ENCODE results near the gene OGFOD3.
"Not testable (repeated sequence)": the region's sequence is repeated elsewhere in the genome, so short reads cannot be mapped to it uniquely, and the experiment has no call there.

The OGFOD3 gene, protein sequence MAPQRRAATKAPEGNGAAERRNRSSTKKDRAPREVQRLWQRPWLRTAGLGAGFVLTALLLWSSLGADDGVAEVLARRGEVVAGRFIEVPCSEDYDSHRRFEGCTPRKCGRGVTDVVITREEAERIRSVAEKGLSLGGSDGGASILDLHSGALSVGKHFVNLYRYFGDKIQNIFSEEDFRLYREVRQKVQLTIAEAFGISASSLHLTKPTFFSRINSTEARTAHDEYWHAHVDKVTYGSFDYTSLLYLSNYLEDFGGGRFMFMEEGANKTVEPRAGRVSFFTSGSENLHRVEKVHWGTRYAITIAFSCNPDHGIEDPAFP

DNA sequence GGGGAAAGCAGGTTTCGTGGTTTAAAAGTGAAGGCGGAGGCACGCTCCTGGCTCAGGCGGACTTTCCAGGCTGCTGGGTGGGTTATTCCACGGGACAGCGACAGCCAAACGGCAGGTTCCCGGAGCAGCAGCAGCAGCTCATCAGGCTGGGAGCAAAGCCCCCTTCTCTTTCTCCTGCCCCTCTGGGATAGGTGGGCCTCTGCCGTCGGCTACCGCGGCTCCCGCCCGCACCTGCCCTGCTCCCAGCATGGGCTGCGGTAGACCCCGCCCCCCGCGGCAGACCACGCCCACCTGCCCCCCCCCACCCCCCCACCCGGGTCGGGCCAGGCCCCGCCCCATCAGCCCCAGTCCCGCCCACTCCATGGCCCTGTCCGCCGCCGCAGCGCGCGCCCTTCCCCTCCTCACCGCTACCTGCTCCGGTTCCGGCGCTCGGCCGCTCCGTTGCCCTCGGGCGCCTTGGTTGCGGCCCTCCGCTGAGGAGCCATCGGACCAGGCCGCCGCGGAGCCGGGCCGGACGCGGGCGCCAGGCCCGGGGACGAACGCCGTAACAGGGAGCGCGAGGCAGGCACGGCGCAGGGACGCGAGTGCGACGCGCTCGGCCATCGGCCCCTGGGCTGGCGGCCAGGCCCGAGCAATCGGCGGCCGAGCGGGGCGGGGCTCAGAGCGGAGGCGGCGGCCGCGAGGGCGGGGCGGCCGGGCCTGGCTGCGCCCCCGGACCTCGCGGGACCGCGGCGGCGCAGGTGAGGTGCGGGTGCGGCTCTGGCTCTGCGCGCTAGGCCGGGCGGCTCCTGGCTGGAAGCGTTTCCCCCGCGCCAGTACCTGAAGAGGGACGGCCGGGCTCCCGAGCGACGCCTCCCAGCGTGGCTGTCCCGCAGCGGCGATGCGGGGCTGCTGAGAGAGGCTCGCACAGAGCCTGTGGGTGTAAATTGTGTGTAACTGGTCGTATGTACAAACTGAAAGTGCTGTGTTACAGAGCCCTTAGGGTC lies at the start of gene OGFOD3, which contains the start of gene HEXD:
TSS of gene OGFOD3 (minus strand) at position 586 of the 986 bp plus-strand sequence. CDS start at position 485, 101 bp downstream.
TSS of gene HEXD (plus strand) at position 347 of the 986 bp plus-strand sequence. CDS start 1,453 bp downstream, outside the sequence.
- DNase-seq = peak; percentile 83

DNA sequence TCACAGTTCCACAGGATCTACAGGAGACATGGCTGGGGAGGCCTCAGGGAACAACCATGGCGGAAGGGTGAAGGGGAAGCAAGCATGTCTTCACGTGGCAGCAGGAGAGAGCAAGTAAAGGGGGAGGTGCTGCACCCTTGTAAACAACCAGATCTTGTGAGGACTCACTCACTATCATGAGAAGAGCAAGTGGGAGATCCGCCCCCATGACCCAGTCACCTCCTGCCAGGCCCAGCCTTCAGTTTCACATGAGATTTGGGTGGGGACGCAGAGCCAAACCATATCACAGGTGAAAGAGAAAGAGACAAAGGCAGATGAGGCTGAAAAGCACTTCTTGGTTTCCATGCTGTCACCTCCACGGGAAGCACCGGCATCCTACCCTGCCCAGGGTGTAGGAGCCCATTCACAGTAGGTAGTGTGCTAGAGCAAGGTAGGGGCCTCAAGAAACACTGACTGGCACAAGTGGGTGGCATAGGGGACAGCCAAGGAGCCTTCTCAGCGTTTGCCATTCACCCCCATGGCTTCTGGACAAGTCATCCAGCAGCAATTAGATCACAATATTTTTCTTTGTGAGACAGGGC lies 46.7 kb upstream of the OGFOD3 start:
- peak; percentile 59 for DNase-seq

DNA sequence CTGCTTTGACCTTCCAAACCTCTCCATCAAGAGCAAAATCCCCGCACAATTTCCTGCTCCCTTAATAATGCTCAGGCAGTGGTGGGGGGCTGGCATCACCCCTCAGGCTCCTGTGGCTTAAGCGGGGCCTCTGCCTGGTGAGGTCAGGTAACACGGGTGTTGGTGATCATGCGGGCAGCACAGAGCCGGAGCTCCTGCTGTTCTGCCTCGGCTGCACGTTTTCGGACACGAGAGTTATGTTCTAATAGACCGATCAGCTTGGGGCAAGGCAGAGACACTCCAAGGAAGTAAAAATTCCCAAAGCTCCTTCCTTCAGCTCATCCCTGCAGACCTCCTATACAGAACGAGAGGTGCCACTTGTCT lies 46.2 kb upstream of the OGFOD3 start:
- no peak for DNase-seq

DNA sequence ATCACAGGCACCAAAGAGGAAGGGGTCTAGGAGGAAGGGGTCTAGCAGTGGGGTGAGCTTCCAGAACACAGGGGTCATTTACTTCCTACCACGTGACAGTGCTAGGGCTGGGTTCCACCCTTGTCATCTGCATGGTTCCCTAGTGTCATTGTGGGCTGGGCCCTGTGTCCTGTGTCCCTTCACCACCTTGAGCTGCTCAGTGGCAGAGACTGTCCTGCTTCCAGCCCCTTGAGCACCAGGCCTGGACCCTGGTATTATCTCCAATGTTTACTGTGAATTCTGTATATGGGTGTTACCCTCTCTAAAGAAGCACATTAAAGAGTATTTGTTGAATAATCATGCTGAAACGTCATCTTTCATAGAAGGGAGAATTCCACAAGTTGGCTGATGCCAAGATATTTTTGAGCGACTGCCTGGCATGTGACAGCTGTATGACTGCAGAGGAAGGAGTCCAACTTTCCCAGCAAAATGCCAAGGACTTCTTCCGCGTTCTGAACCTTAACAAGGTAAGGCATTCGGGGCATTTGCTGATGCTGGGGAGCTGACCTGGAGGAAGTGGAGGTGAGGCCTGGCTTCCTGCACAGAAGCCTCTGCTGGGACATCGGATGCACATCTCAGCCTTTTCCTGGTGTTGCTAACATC lies 45.7 kb upstream of the OGFOD3 start:
- no peak for DNase-seq

DNA sequence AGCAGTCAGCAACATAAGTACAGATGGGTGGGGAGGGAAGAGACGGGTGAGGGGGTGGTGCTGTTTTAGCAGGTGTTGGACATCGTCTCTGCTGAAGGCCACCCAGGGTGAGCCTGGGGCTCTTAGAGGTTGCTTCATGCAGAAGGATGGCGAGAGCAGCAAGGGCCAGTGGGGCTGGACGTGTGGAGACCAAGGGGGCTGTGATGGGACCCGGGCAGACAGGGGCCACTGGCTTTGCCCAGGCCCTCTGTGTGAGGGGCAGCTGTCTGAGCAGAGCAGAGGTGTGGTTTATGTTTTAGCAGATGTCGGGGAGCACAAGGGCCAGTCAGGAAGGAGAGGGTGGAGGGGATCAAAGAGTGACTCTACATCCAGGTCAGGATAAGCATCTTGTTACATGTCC lies 45.0 kb upstream of the OGFOD3 start:
- DNase-seq = no peak

DNA sequence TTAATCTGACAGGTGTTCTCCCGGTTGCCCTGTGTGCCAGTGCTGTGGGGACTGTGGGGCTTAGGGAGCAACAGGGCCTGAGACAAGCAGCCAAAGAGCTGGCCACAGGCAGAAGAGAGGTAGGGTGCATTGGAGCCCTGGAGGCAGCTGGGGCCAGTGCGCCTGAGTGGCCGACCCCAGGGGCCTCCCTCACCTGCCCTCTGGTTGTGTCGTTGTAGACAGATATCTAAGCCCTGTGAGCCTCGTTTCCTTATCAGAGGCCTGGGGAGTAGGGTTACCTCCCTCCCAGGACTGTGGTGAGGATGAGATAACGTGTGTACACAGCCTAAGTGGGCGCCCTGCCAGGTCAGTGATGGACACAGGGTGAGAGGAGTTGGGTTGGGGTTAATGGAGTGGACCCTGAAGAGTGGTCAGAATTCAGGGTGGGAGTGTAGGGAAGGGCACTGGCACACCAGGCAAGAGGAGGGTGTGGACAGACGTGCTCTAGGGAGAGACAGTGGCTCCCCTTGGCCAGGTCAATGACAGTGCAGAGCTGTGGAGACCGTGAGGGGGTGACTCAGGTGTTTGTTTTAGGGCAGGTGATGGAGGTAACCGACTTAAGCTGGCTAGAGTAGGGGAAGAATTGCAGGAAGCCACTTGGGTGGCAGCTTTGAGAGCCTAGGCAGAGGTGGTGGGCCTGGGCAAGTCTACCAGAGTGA lies 43.6 kb upstream of the OGFOD3 start:
- peak; percentile 96 for DNase-seq

DNA sequence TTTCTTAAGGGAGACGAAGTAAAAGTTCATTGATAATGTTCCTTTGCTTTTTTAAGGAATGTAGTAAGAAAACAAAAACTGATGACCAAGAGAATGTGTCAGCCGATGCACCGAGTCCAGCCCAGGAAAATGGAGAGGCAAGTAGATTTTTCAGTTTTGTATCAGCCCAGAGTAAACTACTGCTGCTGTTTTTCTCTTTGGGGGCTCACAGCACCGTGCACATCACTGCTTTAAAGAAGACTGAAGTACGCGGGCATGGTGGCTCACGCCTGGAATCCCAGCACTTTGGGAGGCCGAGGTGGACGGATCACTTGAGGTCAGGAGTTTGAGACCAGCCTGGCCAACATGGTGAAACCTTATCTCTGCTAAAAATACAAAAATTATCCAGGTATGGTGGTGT lies 41.5 kb upstream of the OGFOD3 start:
- not testable (repeated sequence) for DNase-seq

DNA sequence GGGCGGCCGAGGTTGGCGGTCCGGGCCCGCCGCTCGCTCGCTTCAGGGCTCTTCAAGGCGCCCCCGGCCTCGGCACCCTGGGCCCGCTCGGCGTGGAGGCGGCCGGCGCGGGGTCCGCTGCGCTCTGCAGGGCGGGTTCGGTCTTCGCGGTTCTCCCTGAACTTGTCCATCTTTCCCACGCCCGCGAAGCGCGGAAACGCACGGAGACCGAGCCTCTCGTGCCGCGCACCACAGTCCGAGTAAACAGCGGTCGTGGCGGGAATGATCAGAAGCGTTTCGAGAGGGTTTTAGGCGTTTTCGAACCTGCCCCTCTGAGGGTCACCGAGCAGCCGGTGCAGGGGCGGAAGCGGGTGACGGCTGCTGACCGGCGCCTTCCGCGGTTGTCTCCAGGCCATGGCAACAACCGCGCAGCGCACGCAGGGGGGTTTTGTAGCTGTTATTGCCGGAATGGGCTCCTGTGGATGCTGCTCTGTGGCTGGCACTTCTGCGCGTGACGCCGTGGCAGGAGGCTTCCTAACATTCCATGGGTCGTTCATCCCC lies 40.6 kb upstream of the OGFOD3 start:
- DNase-seq = peak; percentile 18

DNA sequence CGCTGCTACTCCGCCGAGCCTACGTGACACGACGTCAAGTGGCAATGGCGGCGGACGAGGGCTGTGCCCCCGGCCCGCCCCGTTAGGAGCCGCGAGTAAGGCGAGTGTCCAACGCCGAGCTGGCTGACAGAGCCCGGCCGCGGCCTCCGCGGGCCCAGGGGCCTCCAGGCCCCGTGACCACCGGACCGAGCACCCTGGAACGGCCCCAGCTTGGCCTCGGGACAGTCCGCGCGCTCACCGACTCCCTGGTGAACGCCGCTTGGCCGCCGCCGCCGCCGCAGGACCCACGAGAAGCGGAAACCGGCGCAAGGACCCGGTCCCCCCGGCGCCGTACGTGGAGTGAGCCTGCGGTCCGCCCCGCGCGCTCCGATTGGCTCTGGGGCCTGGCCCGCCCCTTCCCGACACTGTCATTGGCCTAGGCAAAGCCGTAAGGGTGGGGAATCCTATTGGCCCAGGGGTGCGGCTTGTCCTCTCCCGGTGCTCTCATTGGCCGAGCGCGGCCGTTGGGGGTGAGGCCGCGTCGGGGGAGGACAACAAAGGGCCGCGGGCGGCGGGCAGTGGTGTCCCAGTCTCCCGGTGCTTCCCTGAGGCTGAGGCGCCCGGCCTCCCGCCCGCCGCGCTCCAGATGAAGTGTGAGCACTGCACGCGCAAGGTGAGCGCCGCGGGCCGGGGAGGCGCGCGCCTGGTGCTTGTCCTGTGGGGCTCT lies 39.9 kb upstream of the OGFOD3 start, which contains the start of gene NARF:
TSS of gene NARF (plus strand) at position 563 of the 706 bp plus-strand sequence. CDS start at position 626, 63 bp downstream.
- DNase-seq = peak; percentile 99

DNA sequence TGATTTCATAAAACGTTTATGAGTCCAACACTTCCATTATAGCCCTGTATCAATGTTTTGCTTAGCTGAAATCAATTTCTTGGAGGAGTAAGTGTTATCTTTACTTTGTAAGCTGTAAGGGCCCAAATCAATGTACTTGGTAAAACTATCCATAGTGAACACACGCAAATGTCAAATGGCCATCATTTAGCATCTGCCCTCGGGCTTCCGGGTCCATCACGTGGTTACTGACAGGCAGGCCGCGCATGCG lies 39.5 kb upstream of the OGFOD3 start:
- DNase-seq = peak; percentile 96

DNA sequence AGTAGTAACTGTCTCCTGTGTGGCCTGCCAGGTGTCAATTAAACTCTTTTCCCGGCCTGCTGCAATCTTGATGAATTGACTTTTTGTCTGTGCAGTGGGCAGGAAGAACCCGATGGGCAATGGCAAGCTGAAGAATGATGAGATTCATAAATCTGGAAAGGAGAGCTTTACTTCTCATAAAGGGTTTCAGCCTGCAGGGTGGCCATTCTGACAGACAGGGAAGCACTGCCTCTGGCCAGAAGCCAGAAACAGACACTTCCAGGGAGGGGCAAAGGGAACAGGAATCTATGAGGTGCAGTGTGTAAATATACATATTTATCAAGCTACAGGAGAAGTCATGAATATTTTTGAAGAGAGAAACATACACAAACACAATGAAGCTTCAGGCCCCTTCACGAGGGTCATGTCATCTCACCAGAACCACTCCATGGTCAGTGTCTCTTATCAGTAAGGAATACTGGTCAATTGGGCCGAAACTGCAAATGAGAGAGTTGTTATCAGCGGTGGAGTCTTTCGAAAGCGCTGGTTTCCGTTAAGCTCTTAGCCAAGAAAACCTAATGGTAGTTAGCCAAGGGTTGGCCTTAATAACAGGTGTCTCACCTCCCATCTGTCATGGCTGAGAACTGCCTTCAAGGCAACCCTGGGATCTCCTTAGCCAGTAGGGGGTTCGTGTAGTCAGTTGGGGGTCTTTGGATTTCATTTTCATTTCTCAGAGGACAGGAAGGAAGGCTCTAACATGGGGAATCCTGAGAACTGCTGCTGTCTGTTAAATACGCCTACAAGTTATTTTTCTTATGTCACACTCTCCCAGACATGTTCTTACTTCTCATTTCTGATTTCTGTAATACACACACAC lies 38.9 kb upstream of the OGFOD3 start:
- DNase-seq = peak; percentile 45

DNA sequence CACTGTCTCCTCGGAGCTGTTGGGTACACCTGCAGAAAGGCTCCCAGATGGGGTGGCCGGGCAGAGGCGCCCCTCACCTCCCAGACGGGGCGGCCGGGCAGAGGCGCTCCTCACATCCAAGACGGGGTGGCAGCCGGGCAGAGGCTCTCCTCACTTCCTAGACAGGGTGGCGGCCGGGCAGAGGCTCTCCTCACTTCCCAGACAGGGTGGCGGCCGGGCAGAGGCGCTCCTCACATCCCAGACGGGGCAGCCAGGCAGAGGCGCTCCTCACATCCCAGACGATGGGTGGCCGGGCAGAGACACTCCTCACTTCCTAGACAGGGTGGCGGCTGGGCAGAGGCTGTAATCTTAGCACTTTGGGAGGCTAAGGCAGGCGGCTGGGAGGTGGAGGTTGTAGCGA lies 35.3 kb upstream of the OGFOD3 start:
- not testable (repeated sequence) for DNase-seq

DNA sequence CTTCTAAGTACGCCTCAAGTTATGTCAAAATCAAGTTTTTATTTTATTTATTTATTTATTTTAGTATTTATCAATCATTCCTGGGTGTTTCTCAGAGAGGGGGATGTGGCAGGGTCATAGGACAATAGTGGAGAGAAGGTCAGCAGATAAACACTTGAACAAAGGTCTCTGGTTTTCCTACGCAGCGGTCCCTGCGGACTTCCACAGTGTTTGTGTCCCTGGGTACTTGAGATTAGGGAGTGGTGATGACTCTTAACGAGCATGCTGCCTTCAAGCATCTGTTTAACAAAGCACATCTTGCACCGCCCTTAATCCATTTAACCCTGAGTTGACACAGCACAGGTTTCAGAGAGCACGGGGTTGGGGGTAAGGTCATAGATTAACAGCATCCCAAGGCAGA lies 34.8 kb upstream of the OGFOD3 start:
- not testable (repeated sequence) for DNase-seq

DNA sequence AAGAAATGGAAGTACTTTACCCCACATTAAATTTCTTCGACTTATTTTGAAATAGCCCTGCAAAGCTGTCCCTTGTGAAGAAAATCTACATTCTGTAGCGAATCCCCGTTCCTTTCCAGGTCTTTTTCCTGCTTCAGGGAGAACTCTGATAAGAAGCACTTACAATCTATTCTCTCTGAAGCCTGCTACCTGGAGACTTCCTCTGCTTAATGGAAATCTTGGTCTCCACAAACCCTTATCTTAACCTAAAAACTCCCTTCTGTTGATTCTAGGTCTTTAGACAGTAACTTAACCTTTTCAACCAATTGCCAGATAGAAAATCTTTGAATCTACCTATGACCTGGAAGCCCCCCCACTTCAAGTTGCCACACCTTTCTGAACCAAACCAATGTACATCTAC lies 33.8 kb upstream of the OGFOD3 start:
- no peak for DNase-seq

DNA sequence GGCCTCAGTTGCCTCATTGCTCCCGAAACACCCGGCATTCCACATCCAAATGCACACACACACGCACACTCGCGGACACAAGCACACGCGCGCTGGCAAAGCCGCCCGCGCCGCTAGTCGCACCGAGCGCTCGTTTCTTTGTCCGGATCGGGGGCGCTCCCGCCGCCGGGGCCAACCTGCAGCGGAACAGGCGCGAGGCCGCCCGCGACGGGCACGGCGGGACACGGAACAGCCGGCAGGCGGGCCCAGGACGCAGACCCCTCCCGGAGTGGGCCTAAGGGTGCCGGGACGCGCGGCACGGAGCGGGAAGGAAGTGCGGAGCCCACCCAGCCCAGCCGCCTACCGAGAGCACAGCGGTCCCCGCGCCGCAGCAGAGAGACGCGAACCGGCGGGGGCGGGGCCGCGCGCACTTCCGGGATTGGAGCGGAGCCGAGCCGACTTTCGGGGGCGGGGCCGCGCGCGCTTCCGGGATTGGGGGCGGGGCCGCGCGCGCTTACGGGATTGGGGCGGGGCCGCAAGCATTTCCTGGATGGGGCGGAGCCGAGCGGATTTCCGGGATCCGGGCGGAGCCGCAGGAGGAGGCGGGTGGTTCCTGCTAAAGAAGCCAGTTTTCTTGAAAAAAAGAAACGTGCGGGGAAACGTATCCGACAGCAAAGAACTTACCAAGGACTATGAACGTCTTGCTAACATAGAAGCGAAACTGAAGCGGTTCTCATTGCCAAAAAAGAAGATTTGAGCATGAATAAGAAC lies 32.1 kb upstream of the OGFOD3 start, which contains the start of gene CYBC1:
TSS of gene CYBC1 (minus strand) at position 396 of the 750 bp plus-strand sequence. CDS start 1,498 bp downstream, outside the sequence.
- DNase-seq = peak; percentile 92

DNA sequence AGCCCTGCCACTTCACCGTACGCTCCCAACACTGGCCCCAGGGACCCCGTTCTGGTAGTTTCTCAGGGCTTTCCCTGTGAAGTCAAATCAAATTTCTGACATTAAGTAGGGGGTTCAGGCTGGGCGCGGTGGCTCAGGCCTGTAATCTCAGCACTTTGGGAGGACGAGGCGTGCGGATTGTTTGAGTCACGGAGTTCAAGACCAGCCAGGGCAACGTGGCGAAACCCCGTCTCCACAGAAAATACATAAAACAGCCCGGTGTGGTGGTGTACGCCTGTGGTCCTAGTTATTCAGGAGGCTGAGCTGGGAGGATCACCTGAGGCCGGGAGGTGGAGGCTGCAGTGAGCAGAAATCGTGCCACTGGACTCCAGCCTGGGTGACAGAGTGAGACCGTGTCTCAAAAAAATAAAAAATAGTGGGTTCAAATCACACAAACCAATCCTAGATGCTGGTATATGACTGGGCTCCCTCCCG lies 31.5 kb upstream of the OGFOD3 start:
- peak; percentile 29 for DNase-seq

DNA sequence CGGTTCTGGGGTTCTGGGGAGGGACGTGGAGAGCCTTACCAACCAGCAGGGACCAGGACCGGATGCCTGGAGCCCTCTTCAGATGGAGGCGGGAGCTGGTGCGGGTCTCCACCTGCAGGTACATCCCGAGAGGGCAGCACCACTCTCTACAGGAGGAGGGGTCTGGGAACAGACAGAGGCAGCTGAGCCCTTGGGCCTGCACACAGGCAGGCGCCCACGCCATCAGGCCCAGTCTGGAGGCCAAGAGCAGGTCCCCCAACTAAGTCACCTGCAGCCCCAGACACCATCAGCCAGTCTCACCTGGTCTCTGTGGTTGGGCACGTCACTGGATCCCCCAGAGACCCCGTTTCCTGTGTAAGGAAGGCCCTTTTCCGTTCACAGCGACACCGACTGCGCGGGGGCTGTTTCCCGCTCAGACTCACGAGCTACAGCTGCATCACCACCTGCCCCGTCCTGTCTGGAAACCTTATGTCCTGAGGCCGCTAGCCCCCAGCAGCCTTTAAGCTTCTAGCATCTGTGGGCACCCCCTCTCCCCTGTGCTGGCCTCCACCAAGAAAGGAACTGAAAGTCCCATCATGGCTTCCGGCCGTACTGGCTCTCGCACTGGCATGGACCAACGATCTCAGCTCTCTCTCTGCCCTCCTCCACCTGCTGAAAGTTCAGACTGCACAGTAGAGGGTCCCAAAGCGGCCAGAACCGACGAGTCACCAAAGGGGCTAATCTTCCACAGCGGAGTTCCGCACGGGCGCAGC lies 30.9 kb upstream of the OGFOD3 start:
- peak; percentile 12 for DNase-seq

DNA sequence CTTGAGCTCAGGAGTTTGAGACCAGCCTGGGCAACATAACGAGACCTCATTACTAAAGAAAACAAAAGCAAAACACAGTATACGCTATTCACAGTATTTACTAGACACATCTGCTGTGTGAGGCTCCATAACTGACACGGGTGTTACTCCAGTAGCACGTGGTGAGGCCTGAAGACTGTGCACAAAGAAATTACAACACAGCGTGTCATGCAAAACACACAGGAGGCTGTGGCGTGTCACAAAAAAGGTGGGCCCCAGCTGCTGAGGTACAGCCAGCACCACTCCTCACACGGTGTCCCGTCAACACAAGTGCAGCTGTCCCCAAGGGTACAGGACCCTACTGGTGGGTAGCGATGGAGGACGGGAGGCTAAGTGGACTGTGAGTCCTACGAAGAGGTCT lies 29.5 kb upstream of the OGFOD3 start:
- DNase-seq = no peak

DNA sequence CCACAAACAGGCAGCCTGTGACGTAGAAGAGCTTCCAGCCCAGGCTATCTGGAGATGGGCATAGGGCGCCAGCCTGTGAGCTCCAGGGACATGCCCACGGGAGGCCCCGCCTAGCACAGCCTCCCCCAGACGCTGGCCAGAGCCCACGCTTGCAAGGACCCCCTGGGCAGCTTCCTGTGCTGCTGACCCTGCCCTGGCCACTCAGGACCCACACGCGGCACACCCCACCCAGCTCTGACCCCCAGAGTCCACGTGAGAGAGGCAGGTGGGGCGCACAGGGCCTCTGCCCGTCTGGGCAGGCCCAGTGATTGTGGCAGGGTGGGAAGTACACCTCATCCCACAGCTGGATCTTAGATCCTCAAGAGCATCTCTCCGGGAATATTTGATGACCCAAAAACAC lies 28.3 kb upstream of the OGFOD3 start:
- DNase-seq = no peak
